H9 (cell line): ENCODE data around the gene SLC12A9. TPM values are rescaled to one million over a fixed set of nuclear protein-coding genes. Genes with fewer than 3 reads are reported as not detected.
A peak's percentile ranks its signal among the peaks of the same experiment; 100 is the strongest.
"Not testable (repeated sequence)": the region's sequence is repeated elsewhere in the genome, so short reads cannot be mapped to it uniquely, and the experiment has no call there.

Source experiments
- DNase-seq: peaks from one replicate; pipeline ENCODE4 v3.0.0-alpha.2; 2017
- H2AFZ ChIP-seq: one replicate; pipeline ENCODE4 v1.6.1; 2013; ENCODE audit warnings: mild to moderate bottlenecking, low read length, control low read depth, moderate library complexity
- H2AK5ac ChIP-seq: 2 replicates; pipeline ENCODE4 v1.6.1; 2013; ENCODE audit warnings: low read length, control low read depth, mixed read lengths; ENCODE audit not compliant: insufficient read length
- H2BK120ac ChIP-seq: one replicate; pipeline ENCODE4 v1.6.1; 2013; ENCODE audit warnings: low read depth, mild to moderate bottlenecking, low read length, control low read depth, inconsistent platforms; ENCODE audit not compliant: poor library complexity, severe bottlenecking
- H2BK12ac ChIP-seq: 2 replicates; pipeline ENCODE4 v1.6.1; 2013; ENCODE audit warnings: low read length, control low read depth, mixed read lengths, low read depth; ENCODE audit not compliant: insufficient read length
- H2BK15ac ChIP-seq: 2 replicates; pipeline ENCODE4 v1.6.1; 2013; ENCODE audit warnings: low read depth, low read length, control low read depth
- H2BK20ac ChIP-seq: one replicate; pipeline ENCODE4 v1.6.1; 2013; ENCODE audit warnings: low read depth, mild to moderate bottlenecking, low read length, control low read depth, inconsistent platforms; ENCODE audit not compliant: poor library complexity, severe bottlenecking
- H2BK5ac ChIP-seq: 2 replicates; pipeline ENCODE4 v1.6.1; 2013; ENCODE audit warnings: low read length, control low read depth, mixed read lengths; ENCODE audit not compliant: insufficient read length
- H3K14ac ChIP-seq: 2 replicates; pipeline ENCODE4 v1.6.1; 2013; ENCODE audit warnings: low read length, control low read depth; ENCODE audit not compliant: insufficient read depth
- H3K18ac ChIP-seq: 2 replicates; pipeline ENCODE4 v1.6.1; 2013; ENCODE audit warnings: low read depth, mild to moderate bottlenecking, mixed read lengths, low read length, control low read depth; ENCODE audit not compliant: insufficient read length
- H3K23ac ChIP-seq: 2 replicates; pipeline ENCODE4 v1.6.1; 2013; ENCODE audit warnings: low read length, control low read depth, mixed read lengths, low read depth; ENCODE audit not compliant: insufficient read length
- H3K23me2 ChIP-seq: 2 replicates; pipeline ENCODE4 v1.6.1; 2013; ENCODE audit warnings: low read depth, mild to moderate bottlenecking, mixed read lengths, low read length, control low read depth; ENCODE audit not compliant: insufficient read length, poor library complexity, severe bottlenecking
- H3K27ac ChIP-seq: 2 replicates; pipeline ENCODE4 v1.5.1; 2013; ENCODE audit warnings: low read length, control low read depth, mixed read lengths, low read depth; ENCODE audit not compliant: insufficient read length
- H3K27me3 ChIP-seq: 2 replicates; pipeline ENCODE4 v1.6.1; 2013; ENCODE audit warnings: low read length, control low read depth, inconsistent platforms; ENCODE audit not compliant: insufficient read depth
- H3K4ac ChIP-seq: 2 replicates; pipeline ENCODE4 v1.6.1; 2013; ENCODE audit warnings: low read depth, mild to moderate bottlenecking, control low read depth, inconsistent platforms, low read length, moderate library complexity
- H3K4me1 ChIP-seq: 2 replicates; pipeline ENCODE4 v1.6.1; 2013; ENCODE audit warnings: low read length, control low read depth, inconsistent platforms; ENCODE audit not compliant: insufficient read depth
- H3K4me2 ChIP-seq: 2 replicates; pipeline ENCODE4 v1.6.1; 2013; ENCODE audit warnings: low read length, control low read depth, mixed read lengths; ENCODE audit not compliant: insufficient read length, insufficient read depth
- H3K56ac ChIP-seq: 2 replicates; pipeline ENCODE4 v1.6.1; 2013; ENCODE audit warnings: low read depth, mild to moderate bottlenecking, mixed read lengths, low read length, control low read depth; ENCODE audit not compliant: insufficient read length
- H3K79me1 ChIP-seq: 2 replicates; pipeline ENCODE4 v1.6.1; 2013; ENCODE audit warnings: low read depth, mild to moderate bottlenecking, moderate library complexity, low read length, control low read depth, inconsistent platforms; ENCODE audit not compliant: insufficient read depth, poor library complexity, severe bottlenecking
- H3K79me2 ChIP-seq: 2 replicates; pipeline ENCODE4 v1.6.1; 2013; ENCODE audit warnings: low read length, control low read depth, inconsistent platforms; ENCODE audit not compliant: insufficient read depth
- H3K9ac ChIP-seq: 2 replicates; pipeline ENCODE4 v1.6.1; 2013; ENCODE audit warnings: low read length, control low read depth, mixed read lengths; ENCODE audit not compliant: insufficient read length; ENCODE audit errors: extremely low read depth
- H3K9me3 ChIP-seq: one replicate; pipeline ENCODE4 v1.6.1; 2013; ENCODE audit warnings: low read depth, low read length, inconsistent platforms; ENCODE audit not compliant: control insufficient read depth
- H3T11ph ChIP-seq: one replicate; pipeline ENCODE4 v1.6.1; 2013; ENCODE audit warnings: mild to moderate bottlenecking, low read length, control low read depth, inconsistent platforms
- H4K20me1 ChIP-seq: one replicate; pipeline ENCODE4 v1.6.1; 2013; ENCODE audit not compliant: control insufficient read depth, insufficient read length, insufficient read depth
- H4K5ac ChIP-seq: 2 replicates; pipeline ENCODE4 v1.6.1; 2013; ENCODE audit warnings: low read depth, mild to moderate bottlenecking, mixed read lengths, low read length, control low read depth; ENCODE audit not compliant: insufficient read length
- H4K8ac ChIP-seq: replicated peaks from 2 replicates; pipeline ENCODE4 v1.6.1; 2013; ENCODE audit warnings: low read length, control low read depth, mixed read lengths, low read depth; ENCODE audit not compliant: insufficient read length
- H4K91ac ChIP-seq: 2 replicates; pipeline ENCODE4 v1.6.1; 2013; ENCODE audit warnings: low read depth, mild to moderate bottlenecking, moderate library complexity, mixed read lengths, low read length, control low read depth; ENCODE audit not compliant: insufficient read length
- H3K27ac Mint-ChIP-seq, 3 experiments: 2 replicates in 2 of 3; 3 replicates in 1 of 3; pipeline ENCODE4 v1.8.0; 2020 to 2021; ENCODE audit warnings: mixed read lengths in 3 of 3, mild to moderate bottlenecking in 1 of 3, moderate library complexity in 1 of 3
- H3K27me3 Mint-ChIP-seq: 2 replicates; pipeline ENCODE4 v1.8.0; 2021; ENCODE audit warnings: low read depth, mild to moderate bottlenecking, moderate library complexity, mixed read lengths
- H3K36me3 Mint-ChIP-seq, 3 experiments: 2 replicates in 2 of 3; 3 replicates in 1 of 3; pipeline ENCODE4 v1.8.0; 2020 to 2021; ENCODE audit warnings: low read depth in 3 of 3, mixed read lengths in 3 of 3; ENCODE audit not compliant: insufficient read depth in 1 of 3
- H3K4me1 Mint-ChIP-seq, 2 experiments: 2 replicates each; pipeline ENCODE4 v1.8.0; 2020; ENCODE audit warnings: mixed read lengths in 2 of 2
- H3K4me3 Mint-ChIP-seq, 2 experiments: 2 replicates in 1 of 2; 3 replicates in 1 of 2; pipeline ENCODE4 v1.8.0; 2020 to 2021; ENCODE audit warnings: mild to moderate bottlenecking in 2 of 2, mixed read lengths in 2 of 2, moderate library complexity in 1 of 2
- H3K9me3 Mint-ChIP-seq, 2 experiments: 2 replicates in 1 of 2; 3 replicates in 1 of 2; pipeline ENCODE4 v1.8.0; 2020; ENCODE audit warnings: mild to moderate bottlenecking in 2 of 2, mixed read lengths in 2 of 2, moderate library complexity in 1 of 2
- CTCF ChIP-seq: fragments of 200-600 bp; sonication (generic); conservative IDR thresholded peaks from 3 replicates; pipeline ENCODE4 v1.8.0; 2021; ENCODE audit warnings: antibody characterized with exemption, mild to moderate bottlenecking
- WGBS: extraction: QIAGEN DNeasy Blood & Tissue Kit; methylation state at CpG from one replicate; pipeline ENCODE4 v1.1.7; 2013; ENCODE audit warnings: missing lambda C conversion rate, low lambda C conversion rate, mixed read lengths; ENCODE audit not compliant: insufficient read length; ENCODE audit errors: extremely low coverage; 5-methylcytosine and 5-hydroxymethylcytosine counted together
- total RNA-seq: library from RNA; stranded (reverse); gene quantifications from 2 replicates; pipeline ENCODE4 v1.2.1, GENCODE V29; 2021

SLC12A9 gene
- total RNA-seq, 1 experiment from 2014 or later = 43.0 TPM

GRCh38 chr7:100854146-100854895 lies 1.8 kb downstream of the SLC12A9 start:
- Histone ChIP-seq H2BK5ac (no peak overlapping the region), H3K23me2 (peaks cover 4% of the 10 kb centered on the region), H3K56ac (no peak overlapping the region), H3K79me2 (peaks cover 2% of the 10 kb centered on the region; the same call in 1 of the 2 replicates), H3K18ac (no peak overlapping the region), H3K23ac (no peak overlapping the region), H3K4ac (no peak overlapping the region), H2AFZ (no peak overlapping the region), H3K9me3 (no peaks in the 10 kb centered on the region), H3K27me3 (no peaks in the 10 kb centered on the region), H3K4me1 (no peaks in the 10 kb centered on the region), H2BK15ac (no peak overlapping the region), H4K5ac (no peak overlapping the region), H4K8ac (no peak overlapping the region), H4K20me1 (no peaks in the 10 kb centered on the region), H4K91ac (no peak overlapping the region), H2BK20ac (no peak overlapping the region), H3K9ac (no peak overlapping the region), H3K4me2 (no peak overlapping the region), H3K79me1 (peaks cover 3% of the 10 kb centered on the region), H3K14ac (no peak overlapping the region; the same call in 1 of the 2 replicates), H2BK120ac (no peak overlapping the region), H2AK5ac (no peak overlapping the region), H3K27ac (no peak overlapping the region), H3T11ph (no peak overlapping the region), H2BK12ac (no peak overlapping the region)
- peaks cover 6 to 10% of the 10 kb centered on the region in 2 experiments; a peak in 2 of 4 replicates for H3K4me1 Mint-ChIP-seq
- no peaks in the 10 kb centered on the region; a peak in 1 of 5 replicates for H3K9me3 Mint-ChIP-seq
- WGBS = no CpG with 5 or more reads among the region's 14 CpGs
- no peak for DNase-seq
- H3K27me3 Mint-ChIP-seq = no peaks in the 10 kb centered on the region
- no peak overlapping the region; a peak in 1 of 7 replicates for H3K27ac Mint-ChIP-seq
- H3K4me3 Mint-ChIP-seq = peak overlapping the region; percentile 24 to 98; a peak in 3 of 5 replicates
- TF ChIP-seq CTCF = no peak
- peaks cover 2 to 18% (median 11%) of the 10 kb centered on the region in 3 experiments; a peak in 5 of 7 replicates for H3K36me3 Mint-ChIP-seq

- not testable (repeated sequence) for H4K91ac ChIP-seq, H3K9ac ChIP-seq, H2AFZ ChIP-seq, H3K9me3 ChIP-seq, H3K27me3 Mint-ChIP-seq, H3K79me1 ChIP-seq, H3K27ac ChIP-seq, H2BK15ac ChIP-seq, H3K14ac ChIP-seq, H3K9me3 Mint-ChIP-seq, H3K23ac ChIP-seq, H2BK5ac ChIP-seq, H3K4ac ChIP-seq, H3K4me1 ChIP-seq, H3K27ac Mint-ChIP-seq, H3K27me3 ChIP-seq, H3K23me2 ChIP-seq, H4K8ac ChIP-seq, DNase-seq, H3K56ac ChIP-seq, H3K4me1 Mint-ChIP-seq, H2BK120ac ChIP-seq, H3K79me2 ChIP-seq, H4K20me1 ChIP-seq, H3T11ph ChIP-seq, H3K4me2 ChIP-seq, H2BK20ac ChIP-seq, H4K5ac ChIP-seq, H2AK5ac ChIP-seq, H2BK12ac ChIP-seq, H3K18ac ChIP-seq
- peak overlapping the region in 1 of 2 experiments; percentile 17; a peak in 2 of 5 replicates for H3K4me3 Mint-ChIP-seq
- H3K36me3 Mint-ChIP-seq = peaks cover 5 to 20% (median 17%) of the 10 kb centered on the region in 3 experiments; a peak in 6 of 7 replicates
- no CpG with 5 or more reads among the region's 9 CpGs for WGBS
Measured at GRCh38 chr7:100854899-100855298, 2.4 kb downstream of the SLC12A9 start.
